ENCODE data around the gene PRKCA.

PRKCA gene

DNA sequence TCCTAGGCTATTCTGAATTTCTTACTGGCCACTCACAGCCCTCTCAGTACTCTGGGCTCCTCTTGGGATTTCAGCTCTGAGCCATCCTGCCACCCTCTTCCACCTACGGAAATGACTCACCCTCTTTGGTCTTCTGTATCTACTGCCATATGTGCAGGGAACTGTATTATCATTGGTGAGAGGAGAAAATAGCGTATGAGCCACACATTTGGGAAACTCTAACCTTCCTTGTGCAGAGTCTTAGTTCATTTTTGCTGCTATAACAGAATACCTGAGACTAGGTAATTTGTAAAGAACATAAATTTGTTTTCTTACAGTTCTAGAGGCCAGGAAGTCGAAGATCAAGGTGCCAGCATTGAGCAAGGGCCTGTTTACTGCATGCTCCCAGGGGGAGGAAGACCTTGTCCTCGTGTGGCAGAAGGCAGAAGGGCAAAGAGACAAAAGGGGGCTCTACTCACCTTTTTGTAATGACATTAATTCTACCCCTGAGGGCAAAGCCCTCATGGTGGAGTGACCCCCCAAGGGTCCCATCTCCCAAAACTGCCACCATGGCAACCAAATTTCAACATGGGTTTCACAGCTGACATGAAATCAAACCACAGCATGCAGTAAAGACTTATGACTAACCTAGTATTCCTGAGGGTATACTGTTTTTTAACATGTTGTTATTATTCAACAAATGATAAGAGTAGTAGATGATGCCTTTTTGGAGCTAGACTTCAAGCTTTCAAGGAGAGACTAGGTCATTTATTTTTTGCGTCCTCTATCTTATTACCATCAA, 191.8 kb downstream of the PRKCA start:
- peak; percentile 96 for DNase-seq

- DNase-seq = no peak
These were observed 192.6 kb downstream of the PRKCA start for GRCh38 chr17:66495035-66495434.

- DNase-seq = no peak
These were observed 193.9 kb downstream of the PRKCA start for GRCh38 chr17:66496306-66496705.

DNA sequence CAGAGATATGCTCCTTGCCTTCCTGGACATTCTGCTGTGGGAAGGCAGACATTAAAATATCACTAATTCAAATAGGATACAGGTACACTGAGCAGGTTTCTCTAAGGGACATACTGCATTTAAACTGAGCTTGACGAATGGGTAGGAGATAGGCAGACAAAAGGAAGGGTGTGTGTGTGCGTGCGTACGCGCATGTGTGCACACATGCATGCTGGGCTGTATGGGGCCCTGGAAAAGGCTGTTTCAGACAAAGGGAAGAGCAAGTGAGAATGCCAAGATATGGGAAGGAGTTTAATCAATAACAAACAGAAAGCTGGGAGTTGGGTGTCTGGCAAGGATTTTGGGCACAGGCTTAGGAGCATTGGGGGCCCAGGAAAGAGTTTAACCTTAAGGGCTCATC, 196.2 kb downstream of the PRKCA start:
- no peak for DNase-seq

DNA sequence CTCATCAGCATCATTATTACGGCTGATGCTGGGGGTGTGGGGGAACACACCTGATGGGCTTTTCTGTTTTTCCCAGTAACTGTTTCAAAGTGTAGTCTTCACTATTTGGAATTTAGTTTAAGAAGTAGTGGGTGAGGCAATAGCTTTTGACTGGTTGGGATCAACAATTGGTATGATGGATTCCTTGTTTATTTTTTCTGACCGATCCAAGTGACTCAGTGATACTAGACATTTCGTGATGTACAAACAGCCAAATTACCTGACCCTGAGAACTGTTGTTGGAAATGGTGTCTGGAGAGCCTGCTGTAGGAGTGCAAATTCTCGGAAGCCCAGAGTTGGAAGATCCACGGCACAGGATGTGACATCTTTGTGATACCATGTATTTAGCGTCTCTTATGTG, 204.2 kb downstream of the PRKCA start:
- peak; percentile 60 for DNase-seq

GRCh38 chr17:66507103-66507923, 204.9 kb downstream of the PRKCA start:
- peak; percentile 66 for DNase-seq

DNA sequence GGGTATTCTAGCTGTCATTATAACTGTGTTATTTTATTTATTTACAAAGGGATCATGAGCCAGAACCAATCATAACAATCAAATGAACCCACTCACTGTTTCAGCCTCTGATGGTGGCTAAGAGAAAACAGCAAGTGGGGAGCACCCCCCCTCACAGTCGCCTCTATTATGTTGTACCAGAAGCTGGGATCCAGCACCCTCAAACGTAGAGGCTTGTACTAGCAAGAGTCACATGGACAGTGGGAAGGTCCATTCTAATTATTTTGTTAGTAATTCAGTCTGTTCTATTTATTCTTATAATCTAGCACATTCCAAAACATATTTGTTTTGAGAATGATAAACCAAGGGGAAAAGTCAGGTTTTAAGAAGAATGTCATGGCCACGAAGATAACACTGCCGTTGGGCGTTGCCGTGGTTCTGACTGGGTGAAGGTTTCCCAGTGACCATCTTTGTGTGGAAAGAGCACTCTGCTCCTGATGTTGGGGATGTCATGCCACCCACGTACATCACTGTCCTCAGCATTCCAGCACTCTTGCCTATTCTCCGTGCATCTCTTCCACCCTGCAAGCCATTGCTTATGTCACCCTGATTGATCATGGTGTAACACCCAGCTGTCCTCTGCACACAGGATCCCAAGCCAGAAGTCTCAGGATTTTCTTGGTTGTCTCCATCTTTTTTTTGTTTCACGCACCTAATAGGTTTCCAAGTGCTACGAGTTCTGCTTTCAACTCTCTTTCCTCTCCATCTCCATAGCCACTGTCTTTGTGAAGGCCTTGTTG, 205.8 kb downstream of the PRKCA start:
- DNase-seq = no peak

DNA sequence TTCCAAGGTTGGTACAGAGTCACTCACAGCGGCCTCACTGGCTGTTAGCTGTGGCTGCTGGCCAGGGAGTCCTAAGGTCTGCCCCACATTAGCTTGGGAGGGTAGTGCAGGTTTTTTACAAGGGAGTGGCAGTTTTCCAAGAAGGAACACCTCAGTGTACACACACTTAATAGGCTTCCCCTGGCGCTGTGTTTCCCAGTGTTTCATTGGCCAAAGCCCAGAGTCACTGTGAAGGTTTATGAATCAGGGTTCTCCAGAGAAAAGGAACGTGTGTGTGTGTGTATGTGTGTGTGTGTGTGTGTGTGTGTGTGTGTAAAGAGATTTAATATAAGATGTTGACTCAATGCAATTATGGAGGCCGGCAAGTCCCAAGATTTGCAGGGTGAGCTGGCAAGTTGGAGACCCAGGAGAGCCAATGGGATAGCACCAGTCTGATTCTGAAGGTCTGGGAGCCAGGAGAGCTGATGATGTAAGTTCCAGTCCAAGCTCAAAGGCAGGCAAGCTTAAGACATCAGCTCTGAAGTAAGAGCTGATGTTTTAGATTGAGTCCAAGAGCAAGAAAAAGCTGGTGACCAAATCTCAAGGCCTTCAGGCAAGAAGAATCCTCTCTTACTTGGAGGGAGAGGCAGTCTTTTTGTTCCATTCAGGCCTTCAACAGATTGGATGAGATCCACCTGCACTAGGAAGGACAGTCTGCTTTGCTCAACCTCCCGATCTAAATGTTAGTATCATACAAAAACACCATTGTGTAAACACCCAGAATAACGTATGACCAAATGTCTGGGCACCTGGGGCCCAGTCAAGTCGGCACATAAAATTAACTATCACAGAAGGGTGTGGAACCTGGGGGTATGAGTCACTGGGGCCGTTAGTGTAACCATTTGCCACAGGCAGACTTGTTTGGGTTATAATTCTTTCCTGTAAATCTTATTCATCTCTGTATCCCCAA, 206.8 kb downstream of the PRKCA start:
- peak; percentile 73 for DNase-seq

GRCh38 chr17:66509926-66510325, 207.5 kb downstream of the PRKCA start:
- no peak for DNase-seq

DNA sequence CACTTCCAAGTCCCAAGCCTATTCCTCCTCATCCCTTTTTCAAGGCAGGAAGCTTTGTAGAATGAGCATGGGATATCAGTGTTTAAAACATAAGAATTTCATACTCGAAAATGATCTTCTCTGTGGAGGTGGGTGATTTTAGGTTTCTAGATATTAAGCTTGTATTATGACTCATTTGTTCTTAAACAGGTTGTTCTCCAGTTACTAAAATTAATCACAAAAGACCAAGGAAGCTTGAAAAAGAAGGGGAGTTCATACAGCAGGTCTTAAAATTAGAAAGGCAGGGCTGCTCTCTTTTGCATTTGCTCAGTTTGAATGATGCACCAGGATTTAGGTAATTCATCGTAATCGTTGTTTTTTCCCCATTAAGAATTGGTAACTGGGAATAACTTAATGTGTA, 208.7 kb downstream of the PRKCA start:
- DNase-seq = no peak

GRCh38 chr17:66514227-66514806, 211.9 kb downstream of the PRKCA start:
- peak; percentile 70 for DNase-seq

DNA sequence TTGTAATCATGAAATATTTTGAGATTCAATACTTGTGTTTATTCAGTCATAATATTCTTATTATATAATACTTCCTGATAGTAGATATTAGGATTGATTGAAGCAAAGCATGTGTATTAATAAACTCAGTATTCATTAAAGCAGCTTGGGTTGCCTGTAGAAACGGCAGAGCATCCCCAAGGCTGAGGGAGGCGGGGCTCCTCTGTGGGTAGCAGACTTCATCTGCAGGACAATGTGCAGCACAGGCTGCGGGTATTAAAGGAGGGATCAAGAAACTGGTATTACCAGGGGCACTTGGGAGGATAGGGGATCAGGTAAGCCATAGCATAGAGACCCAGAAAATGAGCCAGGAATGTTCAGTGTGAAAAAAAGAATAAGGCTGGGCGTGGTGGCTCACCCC, 213.6 kb downstream of the PRKCA start:
- no peak for DNase-seq

GRCh38 chr17:66517336-66518009, 215.1 kb downstream of the PRKCA start:
- DNase-seq = no peak

- no peak for DNase-seq
These were observed 215.7 kb downstream of the PRKCA start for GRCh38 chr17:66518108-66518507.

DNA sequence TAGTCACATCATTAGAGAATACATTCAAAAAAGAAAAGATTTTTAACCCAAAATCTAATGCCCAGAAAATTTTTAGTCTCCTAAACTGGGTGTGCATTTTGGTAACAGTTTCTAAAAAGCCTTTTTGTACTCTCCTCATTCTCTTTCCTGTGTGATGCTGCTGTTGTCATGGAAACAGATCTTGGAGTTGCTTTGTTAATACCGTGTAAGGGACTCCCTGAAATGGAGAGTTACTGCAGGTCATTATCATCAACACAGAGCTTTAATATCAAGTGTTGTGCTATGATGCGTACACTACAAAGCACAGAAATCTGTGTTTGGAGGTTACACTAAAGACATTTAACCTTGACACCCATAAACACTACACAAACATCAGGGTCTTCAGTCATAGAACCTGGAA, 216.3 kb downstream of the PRKCA start:
- DNase-seq = no peak

DNA sequence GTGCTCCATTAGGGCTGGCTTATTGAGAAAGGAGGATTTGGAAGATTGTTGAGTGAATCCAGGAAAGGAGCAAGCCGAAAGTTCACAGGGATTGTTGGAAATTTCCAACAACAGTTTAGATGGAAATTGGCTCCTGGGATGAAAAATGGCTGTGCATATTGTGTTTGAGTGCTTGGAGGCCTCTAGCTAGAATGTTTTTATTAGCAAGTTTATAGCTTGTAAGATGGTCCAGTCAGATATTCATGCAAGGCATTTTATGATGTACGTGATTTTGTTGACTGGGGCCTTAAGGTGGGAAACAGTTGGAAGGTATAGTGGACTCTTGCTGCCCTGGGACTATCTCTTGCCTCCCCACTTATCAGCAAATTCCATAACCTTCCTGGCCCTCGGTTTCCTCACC, 216.7 kb downstream of the PRKCA start:
- no peak for DNase-seq

DNA sequence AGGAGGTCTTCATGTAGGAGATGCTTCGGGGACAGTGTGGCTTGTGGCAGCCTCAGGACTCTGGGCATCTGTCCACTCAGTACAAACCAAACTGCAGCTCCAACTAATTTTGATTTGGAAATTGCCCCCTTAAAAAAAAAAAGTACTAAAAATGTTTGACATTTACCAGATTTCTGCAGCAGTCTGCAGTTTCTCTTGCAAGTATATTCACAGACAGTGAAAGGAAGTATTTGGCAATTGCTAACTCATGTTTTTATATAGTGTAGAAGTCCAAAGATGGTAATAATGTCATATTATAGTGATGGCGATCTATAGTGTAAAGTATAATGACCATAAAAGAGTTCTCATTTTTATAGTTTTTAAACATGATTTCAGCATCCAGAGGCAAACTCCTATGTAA, 218.6 kb downstream of the PRKCA start:
- DNase-seq = no peak

DNA sequence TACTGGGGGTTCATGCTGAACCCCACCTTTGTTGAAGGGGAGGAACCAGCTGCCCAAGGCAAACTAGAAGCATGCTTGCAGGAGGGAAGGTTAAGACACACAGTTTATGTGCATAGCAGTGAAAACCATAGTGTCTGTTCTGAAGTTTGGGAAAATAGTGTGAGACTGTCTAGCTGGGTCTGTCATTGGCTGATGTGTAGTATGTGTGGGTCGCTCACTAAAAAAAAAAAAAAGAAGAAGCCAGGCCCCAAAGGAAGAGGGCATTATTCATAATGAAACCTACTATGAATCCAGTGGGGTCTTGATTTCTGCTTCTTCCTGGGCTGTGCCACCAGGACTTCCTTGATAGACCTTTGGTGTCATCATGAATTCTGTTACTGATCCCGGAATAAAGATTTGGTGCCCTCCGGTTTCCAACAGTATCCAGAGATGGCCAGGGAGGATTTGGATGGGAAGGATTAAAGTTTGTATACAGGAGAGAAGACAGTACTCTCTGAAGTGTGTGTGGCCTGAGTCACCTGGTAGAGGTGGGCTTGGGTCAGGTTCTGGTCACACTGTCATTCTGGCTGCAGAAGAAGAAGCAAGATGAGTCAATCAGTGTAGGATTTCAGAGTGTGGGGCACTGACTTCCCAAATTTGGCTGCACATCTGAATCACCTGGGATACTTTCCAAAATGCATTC, 220.3 kb downstream of the PRKCA start:
- peak; percentile 69 for DNase-seq

- DNase-seq = peak; percentile 81
These were observed 221.2 kb downstream of the PRKCA start for GRCh38 chr17:66523378-66524200.

- no peak for DNase-seq
These were observed 222.5 kb downstream of the PRKCA start for GRCh38 chr17:66524877-66525276.

All from HCEC 1CT (cell line).